Nasal cavity respiratory epithelium epithelial cell of viscerocranial mucosa (primary cell): ENCODE measurements around the gene P2RY1. TPM values are rescaled to one million over a fixed set of nuclear protein-coding genes. Genes with fewer than 3 reads are reported as not detected.

Source experiments
- total RNA-seq: library from RNA; depleted of rRNA; stranded (reverse); fragments of >200 nt; gene quantifications from 2 replicates; pipeline ENCODE4 v1.2.3, GENCODE V29; 2014

P2RY1 gene, protein sequence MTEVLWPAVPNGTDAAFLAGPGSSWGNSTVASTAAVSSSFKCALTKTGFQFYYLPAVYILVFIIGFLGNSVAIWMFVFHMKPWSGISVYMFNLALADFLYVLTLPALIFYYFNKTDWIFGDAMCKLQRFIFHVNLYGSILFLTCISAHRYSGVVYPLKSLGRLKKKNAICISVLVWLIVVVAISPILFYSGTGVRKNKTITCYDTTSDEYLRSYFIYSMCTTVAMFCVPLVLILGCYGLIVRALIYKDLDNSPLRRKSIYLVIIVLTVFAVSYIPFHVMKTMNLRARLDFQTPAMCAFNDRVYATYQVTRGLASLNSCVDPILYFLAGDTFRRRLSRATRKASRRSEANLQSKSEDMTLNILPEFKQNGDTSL
- total RNA-seq = 13.3 and 22.2 TPM in 2 replicates

DNA sequence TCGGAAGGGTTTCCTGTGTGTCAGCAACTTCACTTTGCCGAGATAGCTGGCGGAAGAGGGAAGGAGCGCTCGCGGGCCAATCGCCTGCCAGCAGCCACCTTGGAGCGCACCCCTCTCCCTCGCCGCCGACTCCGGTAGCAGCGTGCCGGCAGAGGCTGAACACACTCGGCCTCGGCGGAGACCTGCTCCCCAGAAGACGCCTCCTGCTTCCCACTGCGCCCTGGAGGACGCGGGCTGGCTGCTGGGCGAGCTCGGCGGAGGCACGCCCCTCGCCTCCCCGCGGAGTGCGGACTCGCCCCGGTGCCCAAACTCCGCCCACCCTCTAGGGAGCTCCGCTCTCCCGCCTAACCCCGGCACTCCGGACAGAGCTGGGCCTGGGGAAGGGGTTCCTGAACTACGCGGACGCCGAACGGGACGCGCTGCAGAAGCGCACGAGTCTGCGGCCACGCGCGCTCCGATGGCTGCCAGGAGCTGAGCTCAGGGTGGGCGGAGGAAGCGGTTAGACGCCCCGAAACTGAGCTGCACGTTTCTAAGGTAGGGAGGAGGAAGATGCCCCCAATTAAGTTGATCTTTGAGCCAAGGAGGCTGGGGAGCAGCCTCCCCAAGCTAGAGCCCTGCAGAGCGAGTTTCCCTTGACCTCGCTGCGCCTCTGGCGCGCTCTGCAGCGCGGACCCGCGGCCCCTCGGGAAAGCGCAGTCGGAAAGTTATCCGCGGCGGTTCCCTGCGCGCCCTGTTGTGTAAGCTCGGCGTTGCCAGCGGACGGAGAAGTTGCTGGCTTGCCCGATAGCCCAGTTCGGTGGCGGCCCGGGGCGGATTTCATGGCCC lies at the start of gene P2RY1:
TSS of gene P2RY1 (plus strand) at position 356 of the 825 bp plus-strand sequence. CDS start 652 bp downstream, outside the sequence.

